Liver (tissue), 3 donors: ENCODE data around the gene GRB2.

Experiments
- EGR1 ChIP-seq, 2 donors: IDR thresholded peaks; 2 replicates each; pipeline ENCODE4 v1.6.1; 2016 to 2018; ENCODE audit warnings: antibody characterized with exemption in 2 of 2, low read depth in 2 of 2
- FOXA1 ChIP-seq: IDR thresholded peaks from 2 replicates; pipeline ENCODE4 v1.6.1; 2016; ENCODE audit warnings: antibody characterized with exemption
- JUND ChIP-seq, 2 donors: IDR thresholded peaks; 2 replicates each; pipeline ENCODE4 v1.6.1; 2016; ENCODE audit warnings: antibody characterized with exemption in 2 of 2
- TAF1 ChIP-seq: conservative IDR thresholded peaks from 2 replicates; pipeline ENCODE4 v1.6.1; 2016; ENCODE audit warnings: antibody characterized with exemption, mild to moderate bottlenecking
- YY1 ChIP-seq: IDR thresholded peaks from 2 replicates; pipeline ENCODE4 v1.6.1; 2016; ENCODE audit warnings: antibody characterized with exemption, mild to moderate bottlenecking
- TF ChIP-seq, protein P1 (sequence below): fragments of 150-350 bp; IDR thresholded peaks from 2 replicates; pipeline ENCODE4 v1.5.1; 2017; ENCODE audit warnings: improper control_type of control experiment, low read depth, low read length; ENCODE audit not compliant: missing input control
- donor health status: healthy.
- donor health status: healthy.

DNA sequence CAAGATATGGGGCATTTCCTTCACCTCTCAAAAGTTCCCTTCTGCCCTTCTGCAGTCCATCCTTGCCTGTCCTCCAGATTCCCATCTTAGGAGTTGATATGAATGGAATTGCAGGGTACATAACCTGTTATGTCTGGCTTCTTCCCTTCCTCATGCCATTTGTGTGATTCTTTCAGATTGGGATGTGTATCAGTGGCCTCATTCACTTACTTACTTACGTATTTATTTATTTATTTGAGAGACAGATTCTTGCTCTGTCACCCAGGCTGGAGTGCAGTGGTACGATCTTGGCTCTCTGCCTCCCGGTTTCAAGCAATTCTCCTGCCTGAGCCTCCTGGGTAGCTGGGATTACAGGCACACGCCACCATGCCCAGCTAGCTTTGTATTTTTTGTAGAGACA, 44.8 kb upstream of the GRB2 start:
- TF ChIP-seq, protein P1, sequence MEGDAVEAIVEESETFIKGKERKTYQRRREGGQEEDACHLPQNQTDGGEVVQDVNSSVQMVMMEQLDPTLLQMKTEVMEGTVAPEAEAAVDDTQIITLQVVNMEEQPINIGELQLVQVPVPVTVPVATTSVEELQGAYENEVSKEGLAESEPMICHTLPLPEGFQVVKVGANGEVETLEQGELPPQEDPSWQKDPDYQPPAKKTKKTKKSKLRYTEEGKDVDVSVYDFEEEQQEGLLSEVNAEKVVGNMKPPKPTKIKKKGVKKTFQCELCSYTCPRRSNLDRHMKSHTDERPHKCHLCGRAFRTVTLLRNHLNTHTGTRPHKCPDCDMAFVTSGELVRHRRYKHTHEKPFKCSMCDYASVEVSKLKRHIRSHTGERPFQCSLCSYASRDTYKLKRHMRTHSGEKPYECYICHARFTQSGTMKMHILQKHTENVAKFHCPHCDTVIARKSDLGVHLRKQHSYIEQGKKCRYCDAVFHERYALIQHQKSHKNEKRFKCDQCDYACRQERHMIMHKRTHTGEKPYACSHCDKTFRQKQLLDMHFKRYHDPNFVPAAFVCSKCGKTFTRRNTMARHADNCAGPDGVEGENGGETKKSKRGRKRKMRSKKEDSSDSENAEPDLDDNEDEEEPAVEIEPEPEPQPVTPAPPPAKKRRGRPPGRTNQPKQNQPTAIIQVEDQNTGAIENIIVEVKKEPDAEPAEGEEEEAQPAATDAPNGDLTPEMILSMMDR: no peak
- no peak for TF ChIP-seq TAF1
- no peak for TF ChIP-seq YY1
- no peak for TF ChIP-seq FOXA1
- no peak for TF ChIP-seq EGR1 (IDR thresholded peaks at IDR 0.05; ENCODE audit: low read depth in 2 of 2)
- TF ChIP-seq JUND (IDR thresholded peaks at IDR 0.05): no peak
